HG02943 (cell line): ENCODE measurements around the gene CBY1.
A peak's percentile ranks its signal among the peaks of the same experiment; 100 is the strongest.

Experiments used
- ATAC-seq: cut with Tn5 transposase; IDR thresholded peaks from one replicate; pipeline ENCODE4 v1.9.1; 2021; ENCODE audit warnings: mild to moderate bottlenecking, low read depth, moderate library complexity; ENCODE audit not compliant: unreplicated experiment

The CBY1 gene

GRCh38 chr22:38645430-38645829 lies 11.0 kb upstream of the CBY1 start:
- no peak for ATAC-seq

- ATAC-seq: no peak
Observed at GRCh38 chr22:38649841-38650522, 6.5 kb upstream of the CBY1 start.

GRCh38 chr22:38652859-38653258 lies 3.6 kb upstream of the CBY1 start:
- no peak for ATAC-seq

DNA sequence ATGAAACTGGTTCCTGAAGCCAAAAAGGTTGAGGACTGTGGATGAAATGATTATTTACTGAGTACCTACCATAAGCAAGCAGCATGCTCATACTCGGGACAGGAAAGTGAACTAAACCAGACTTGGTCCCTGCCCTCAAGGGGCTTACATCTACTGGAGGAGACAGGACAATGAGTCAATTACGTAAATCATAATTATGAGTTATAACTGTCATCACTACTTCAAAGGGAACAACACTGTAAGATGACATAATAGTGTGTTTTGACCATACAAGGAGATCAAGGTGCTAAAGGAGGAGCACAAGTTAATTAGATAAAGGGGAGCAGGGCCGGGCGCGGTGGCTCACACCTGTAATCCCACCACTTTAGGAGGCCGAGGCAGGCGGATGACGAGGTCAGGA lies 2.7 kb upstream of the CBY1 start:
- no peak for ATAC-seq

- ATAC-seq: peak; percentile 12
Observed at GRCh38 chr22:38655519-38656255, 751 bp upstream of the CBY1 start.

DNA sequence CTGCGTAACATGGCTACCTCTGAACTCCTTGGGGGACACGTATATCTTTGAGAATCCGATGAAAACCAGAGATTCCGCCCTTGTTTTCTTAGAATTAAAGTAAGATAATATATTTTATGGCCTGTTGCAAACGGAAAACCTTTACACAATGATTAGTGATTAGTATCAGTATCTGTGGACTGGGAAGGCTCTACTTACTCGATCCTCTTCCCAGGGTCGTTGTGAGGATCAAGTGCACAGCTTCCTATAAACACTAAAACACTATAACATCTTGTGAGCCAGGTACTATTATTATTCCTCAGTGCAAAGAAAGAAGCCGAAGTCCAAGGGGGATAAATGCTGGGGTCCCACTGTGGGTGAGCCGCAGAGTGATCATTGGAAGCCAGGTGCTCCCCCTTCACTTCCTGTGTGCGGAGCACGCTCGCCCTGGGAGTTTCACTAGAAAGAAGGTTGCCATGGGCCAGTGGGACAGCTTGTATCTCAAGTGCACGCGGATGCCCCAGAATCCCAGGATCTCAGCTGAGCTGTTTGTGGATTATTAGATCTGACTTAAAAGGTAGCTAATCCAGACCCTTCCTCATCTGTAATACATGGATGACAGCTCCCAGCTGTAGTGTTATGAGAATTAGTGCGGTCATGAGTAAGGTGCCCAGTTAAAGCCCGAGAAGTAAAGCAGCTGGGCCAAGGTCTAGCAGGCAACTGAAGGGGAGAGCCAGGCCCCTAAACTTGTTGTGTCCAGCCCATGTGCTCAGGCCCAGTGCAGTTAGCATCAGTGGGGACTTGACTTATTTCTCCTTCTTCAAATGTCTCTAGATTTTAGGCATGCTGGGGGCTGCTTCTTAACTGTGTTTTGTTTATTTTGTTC lies 839 bp downstream of the CBY1 start:
- ATAC-seq: no peak

DNA sequence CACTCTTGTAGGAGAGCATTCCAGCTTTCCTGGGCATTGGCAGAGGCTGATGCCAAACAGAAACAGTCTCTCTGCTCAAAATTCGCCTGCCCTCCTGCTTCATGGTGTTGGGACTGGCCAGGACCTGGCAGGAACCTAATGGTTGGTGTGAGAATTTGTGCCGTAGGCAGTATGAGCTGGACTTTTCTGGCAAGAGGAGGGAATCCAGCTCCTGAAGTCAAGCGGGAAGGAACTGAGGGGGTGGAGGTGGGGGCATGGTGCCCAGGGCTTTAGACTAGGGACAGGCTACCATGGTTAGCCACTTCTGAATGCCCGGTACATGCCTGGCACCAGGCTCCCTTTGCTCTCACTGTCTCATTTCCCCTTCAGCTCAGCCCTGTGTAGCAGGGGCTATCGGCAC lies 18.4 kb downstream of the CBY1 start:
- no peak for ATAC-seq

GRCh38 chr22:38675833-38676232 lies 19.4 kb downstream of the CBY1 start:
- no peak for ATAC-seq

DNA sequence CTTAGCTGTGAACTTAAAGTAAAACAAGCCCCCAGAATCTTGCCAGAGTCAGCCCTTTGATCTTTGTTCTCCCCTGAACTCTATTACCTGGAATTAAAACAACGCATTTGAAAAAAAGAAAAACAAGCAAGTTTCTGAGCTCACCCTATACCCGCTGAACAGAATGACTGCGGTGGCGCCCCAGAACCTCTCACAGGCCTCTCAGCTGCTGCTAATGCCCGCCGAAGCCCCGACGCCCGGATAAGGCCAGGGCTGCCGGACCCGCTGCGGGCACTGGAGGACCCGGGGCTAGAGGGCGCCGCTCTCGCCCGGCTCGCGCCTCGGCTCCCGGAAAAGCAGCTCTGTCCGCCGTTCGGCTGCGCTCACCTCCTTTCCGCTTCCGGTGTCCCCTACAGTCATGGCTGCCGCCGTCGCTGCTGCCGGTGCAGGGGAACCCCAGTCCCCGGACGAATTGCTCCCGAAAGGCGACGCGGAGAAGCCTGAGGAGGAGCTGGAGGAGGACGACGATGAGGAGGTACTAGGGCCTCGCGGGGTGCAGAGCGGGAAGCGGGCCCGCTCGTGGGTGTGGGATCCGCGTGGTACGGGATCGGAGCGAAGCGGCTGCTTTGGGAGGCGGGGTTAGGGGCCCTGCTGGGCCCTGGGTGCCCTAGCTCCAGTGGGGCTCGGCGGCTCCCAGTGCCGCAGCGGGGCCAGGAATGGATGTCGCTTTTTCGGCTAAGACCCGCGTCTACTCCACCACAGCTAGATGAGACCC lies 25.3 kb downstream of the CBY1 start, which contains the start of gene TOMM22:
Gene TOMM22, plus strand, starts transcription at position 376 of the 754 bp plus-strand sequence. Its CDS starts 22 bp downstream, at position 398.
- ATAC-seq: peak; percentile 91

DNA sequence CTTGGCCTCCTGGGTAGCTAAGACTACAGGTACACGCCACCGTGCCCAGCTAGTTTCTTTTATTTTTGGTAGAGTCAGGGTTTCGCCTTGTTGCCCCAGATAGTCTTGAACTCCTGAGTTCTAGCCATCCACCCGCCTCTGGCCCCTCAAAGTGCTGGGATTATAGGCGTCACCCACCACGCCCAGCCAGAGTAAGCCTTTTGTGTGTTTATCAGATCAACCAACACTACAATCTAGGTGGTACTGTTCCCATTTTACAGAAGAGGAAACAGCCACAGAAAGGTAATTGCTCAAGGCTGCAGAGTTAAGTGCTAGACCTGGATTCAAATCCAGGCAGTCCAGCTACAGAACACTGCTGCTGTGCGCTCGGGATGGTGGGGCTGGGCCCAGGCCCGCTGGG lies 28.5 kb downstream of the CBY1 start:
- ATAC-seq: no peak

DNA sequence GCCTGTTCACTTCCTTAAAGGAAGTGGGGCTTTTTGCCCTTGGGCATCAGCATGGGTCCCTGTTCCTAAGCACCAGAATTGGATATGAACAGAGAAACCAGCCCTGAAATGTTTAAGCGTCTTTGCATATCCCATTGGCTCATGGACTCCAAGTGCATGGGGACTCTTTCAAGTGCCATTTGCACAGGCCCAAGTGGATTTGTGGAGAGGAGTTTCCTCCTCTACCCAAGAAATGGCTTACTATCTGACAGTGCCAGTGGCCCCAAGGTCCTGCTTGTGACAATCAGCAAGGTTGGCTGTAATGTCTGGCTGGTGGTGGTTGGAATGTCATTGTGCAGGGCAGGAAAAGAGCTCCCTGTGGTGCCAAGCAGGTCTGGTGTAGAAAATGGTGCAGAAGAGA lies 29.3 kb downstream of the CBY1 start:
- no peak for ATAC-seq

DNA sequence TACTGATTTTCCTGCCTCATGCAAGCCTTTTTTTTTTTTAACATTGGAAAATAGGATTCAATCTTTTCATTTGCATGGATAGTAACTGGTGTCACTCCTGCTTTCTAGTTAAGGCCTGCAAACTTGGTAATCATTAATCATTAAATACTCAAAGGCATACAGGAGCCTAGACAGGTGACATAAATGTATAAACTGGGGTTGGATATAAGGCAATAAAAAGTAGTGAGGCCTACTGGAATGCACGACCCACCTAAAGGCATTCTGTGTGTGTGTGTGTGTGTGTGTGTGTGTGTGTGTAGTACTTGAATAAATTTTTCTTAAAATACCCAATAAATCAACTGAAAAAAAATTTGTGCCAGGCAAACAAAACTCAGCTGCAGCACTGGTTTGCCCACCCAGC lies 33.2 kb downstream of the CBY1 start:
- ATAC-seq: no peak

DNA sequence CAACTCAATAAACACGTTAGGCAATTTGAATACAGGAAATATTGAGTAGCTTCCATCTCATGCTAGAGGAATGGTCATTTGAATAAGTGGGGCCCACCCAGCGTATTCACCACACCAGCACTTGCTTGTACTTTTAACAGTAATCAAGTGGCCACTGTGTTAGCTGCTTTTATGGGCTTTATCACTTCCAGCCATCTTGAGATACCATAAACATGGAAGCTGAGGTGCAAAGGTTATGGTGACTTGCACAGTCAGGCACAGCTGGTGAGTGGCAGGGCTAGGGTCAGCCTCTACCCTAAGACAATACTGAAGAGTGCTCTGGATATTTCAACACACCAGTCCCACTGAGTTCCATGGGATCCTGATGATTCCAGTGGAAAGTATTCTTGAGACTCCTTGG lies 37.6 kb downstream of the CBY1 start:
- ATAC-seq: no peak

DNA sequence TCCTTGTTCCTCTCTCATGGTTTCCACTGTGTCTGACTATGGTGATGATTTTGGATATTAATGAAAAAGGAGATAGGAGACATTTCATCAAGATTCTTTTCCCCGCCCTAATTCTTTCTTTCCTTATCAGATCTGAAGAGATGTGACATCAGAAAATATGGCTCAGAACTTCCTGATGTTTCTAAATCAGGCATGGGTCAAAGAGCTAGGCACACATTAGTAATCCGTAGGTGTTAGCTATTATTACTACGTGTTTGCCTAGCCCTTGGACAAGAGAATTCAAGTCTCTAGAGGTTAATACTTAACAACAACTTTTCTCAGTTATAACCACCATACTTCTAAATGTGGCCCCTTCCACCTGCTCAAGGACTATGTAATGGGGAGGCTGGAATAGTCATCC lies 38.5 kb downstream of the CBY1 start:
- no peak for ATAC-seq

DNA sequence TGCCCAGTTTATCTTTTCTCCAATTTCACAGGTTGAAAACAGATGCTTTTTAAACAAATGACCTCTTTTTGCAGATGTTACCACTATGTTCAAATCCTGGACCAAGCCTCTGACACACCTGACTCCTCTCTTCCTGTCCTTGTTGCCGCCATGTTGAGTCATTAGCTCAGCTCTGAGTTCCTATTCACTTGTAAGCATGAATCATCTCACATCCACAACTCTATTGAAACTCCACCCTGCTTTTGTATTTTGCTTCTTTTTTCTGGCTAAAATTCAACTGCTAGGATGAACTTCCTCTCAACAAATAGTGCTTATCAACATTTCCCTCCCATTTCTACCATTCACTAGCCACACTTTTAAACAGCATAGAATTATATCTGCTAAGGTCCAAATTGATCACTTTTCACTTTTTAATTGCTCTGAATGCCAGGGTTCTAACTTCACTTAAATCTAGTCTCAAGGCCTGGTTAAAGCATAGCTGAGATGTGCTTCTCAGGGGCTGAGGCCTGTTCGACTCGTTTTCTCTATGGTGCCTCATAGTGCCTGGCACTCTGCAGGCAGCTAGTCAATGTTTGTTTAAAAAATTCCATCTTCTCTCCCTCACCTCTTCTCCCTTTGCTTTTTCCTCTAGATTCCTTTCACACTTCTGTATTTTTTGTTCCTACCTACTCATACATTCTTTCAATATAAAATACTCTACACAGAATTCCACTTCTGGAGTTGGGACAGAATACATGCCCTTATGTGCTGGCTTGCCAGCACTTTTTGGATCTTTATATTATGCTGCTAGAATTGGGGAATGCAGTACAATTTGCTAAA lies 40.4 kb downstream of the CBY1 start:
- no peak for ATAC-seq

GRCh38 chr22:38697425-38698089 lies 41.1 kb downstream of the CBY1 start:
- ATAC-seq: no peak

- ATAC-seq: no peak
Observed at GRCh38 chr22:38698407-38699094, 42.1 kb downstream of the CBY1 start.

- ATAC-seq: no peak
Observed at GRCh38 chr22:38699143-38699542, 42.7 kb downstream of the CBY1 start.

DNA sequence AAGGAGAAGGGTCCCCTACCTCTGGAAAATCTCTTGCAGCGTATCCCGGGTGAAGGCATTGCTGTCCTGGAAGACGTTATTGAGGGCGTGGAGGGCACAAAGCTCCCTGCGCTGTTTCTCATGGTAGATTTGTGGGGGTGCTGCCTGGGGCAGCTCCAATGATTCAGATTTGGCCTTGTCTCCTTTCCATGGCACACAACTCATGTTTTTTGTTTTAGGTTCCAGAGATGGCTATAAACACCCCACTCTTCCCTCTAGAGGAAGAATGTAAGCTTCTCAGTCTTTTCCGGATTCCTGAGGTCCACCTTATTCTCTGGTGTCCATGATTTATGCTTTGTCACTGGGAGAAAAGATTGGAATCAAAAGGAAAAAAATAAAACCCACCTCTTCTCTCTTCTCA lies 43.3 kb downstream of the CBY1 start:
- no peak for ATAC-seq
